ENCODE results near the gene ZBTB2.
A peak's percentile ranks its signal among the peaks of the same experiment; 100 is the strongest.
"Not testable (repeated sequence)": the region's sequence is repeated elsewhere in the genome, so short reads cannot be mapped to it uniquely, and the experiment has no call there.

ZBTB2 gene

GRCh38 chr6:151402228-151402627 lies 10.9 kb upstream of the ZBTB2 start:
- no peak for DNase-seq (ENCODE audit: low read depth)

- no peak for DNase-seq (ENCODE audit: low read depth)
Observed at GRCh38 chr6:151400473-151400872, 9.1 kb upstream of the ZBTB2 start.

GRCh38 chr6:151399679-151400078 lies 8.3 kb upstream of the ZBTB2 start:
- DNase-seq (ENCODE audit: low read depth) = no peak

- no peak for DNase-seq (ENCODE audit: low read depth)
Observed at GRCh38 chr6:151393410-151393809, 2.1 kb upstream of the ZBTB2 start.

GRCh38 chr6:151392427-151392826 lies 1.1 kb upstream of the ZBTB2 start:
- no peak for DNase-seq (ENCODE audit: low read depth)

- DNase-seq (ENCODE audit: low read depth) = no peak
Observed at GRCh38 chr6:151390851-151391470, 398 bp downstream of the ZBTB2 start.

- DNase-seq (ENCODE audit: low read depth) = peak; percentile 98
Observed at GRCh38 chr6:151390276-151390850, 996 bp downstream of the ZBTB2 start.

GRCh38 chr6:151389618-151390275 lies 1.6 kb downstream of the ZBTB2 start:
- DNase-seq (ENCODE audit: low read depth) = peak; percentile 63

GRCh38 chr6:151388997-151389617 lies 2.3 kb downstream of the ZBTB2 start:
- DNase-seq (ENCODE audit: low read depth) = no peak

GRCh38 chr6:151388236-151388635 lies 3.1 kb downstream of the ZBTB2 start:
- no peak for DNase-seq (ENCODE audit: low read depth)

GRCh38 chr6:151387175-151387970 lies 4.0 kb downstream of the ZBTB2 start:
- DNase-seq (ENCODE audit: low read depth) = no peak

- DNase-seq (ENCODE audit: low read depth) = no peak
Observed at GRCh38 chr6:151385177-151385576, 6.2 kb downstream of the ZBTB2 start.

- DNase-seq (ENCODE audit: low read depth) = no peak
Observed at GRCh38 chr6:151384151-151384550, 7.2 kb downstream of the ZBTB2 start.

- not testable (repeated sequence) for DNase-seq (ENCODE audit: low read depth)
Observed at GRCh38 chr6:151382631-151383030, 8.7 kb downstream of the ZBTB2 start.

- no peak for DNase-seq (ENCODE audit: low read depth)
Observed at GRCh38 chr6:151381722-151382121, 9.6 kb downstream of the ZBTB2 start.

GRCh38 chr6:151380848-151381205 lies 10.5 kb downstream of the ZBTB2 start:
- DNase-seq (ENCODE audit: low read depth) = no peak

GRCh38 chr6:151379933-151380847 lies 11.2 kb downstream of the ZBTB2 start:
- DNase-seq (ENCODE audit: low read depth) = no peak

GRCh38 chr6:151377095-151377494 lies 14.3 kb downstream of the ZBTB2 start:
- DNase-seq (ENCODE audit: low read depth) = no peak

- DNase-seq (ENCODE audit: low read depth) = no peak
Observed at GRCh38 chr6:151376440-151376839, 14.9 kb downstream of the ZBTB2 start.

GRCh38 chr6:151375833-151376232 lies 15.5 kb downstream of the ZBTB2 start:
- DNase-seq (ENCODE audit: low read depth) = no peak

GRCh38 chr6:151374036-151374683 lies 17.2 kb downstream of the ZBTB2 start:
- DNase-seq (ENCODE audit: low read depth) = no peak

All from stromal cell of bone marrow (primary cell).